ENCODE results near the gene OR14A2. TPM values are rescaled to one million over a fixed set of nuclear protein-coding genes. Genes with fewer than 3 reads are reported as not detected.

OR14A2 gene
- not detected in 2 replicates for total RNA-seq

DNA sequence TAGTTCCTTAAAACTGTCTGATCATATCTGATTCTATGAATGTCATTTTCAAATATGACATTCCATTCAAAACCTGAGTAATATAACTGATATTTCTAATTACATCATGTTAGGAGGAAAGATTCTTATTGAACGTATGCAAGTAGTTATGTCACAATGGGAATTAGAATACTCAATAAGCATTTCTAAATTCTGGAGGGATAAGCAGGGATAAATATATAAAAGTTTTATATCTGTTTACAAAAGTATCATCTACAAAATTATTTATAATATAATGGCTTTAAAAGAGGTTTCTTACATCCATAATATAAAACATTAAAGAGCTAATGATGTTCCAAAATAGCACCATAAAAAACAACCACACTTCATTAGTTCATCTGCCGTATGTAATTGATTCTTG lies at the start of gene OR14A2:
OR14A2 (minus strand) TSS at position 101 of the 400 bp plus-strand sequence.

DNA sequence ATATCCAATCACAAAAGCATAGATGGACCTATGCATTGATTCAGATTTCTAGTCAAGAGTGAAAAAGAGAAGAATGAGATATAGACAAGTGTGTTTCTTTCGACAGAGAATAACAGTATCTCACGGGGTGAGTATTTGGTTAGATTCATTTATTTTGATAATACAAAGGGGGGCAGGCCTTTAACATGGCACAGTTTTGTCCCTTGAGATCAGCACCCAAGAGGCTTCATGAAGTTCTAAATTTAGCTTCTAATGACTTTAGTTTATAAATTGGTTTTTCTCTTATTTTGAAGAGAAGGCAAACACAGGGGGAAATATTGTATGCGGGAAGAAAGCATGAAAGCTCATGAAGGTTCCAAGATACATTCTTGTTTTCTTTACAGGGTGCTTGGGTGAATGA lies 12.5 kb upstream of the OR14A2 start, which contains the start of gene OR1C1:
OR1C1 (minus strand) TSS at position 101 of the 400 bp plus-strand sequence. CDS start 2,150 bp downstream, outside the sequence.

DNA sequence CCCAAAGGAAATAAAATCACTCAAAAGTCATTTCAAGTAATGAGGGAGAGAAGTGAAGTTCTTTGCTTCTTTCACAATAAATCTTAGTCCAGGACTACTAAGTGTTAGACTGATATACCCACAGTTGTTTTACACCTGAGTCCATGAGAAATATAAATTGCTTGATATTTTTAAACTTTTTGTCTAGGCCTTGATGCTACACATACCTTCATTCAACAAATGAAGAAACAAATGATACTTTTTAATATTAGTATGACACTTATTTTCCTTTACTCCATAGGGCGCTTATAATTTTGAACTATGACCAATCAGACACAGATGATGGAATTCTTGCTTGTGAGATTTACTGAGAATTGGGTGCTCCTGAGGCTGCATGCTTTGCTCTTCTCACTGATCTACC lies 9.6 kb downstream of the OR14A2 start, which contains the start of gene OR14K1:
OR14K1 (plus strand) TSS at position 301 of the 400 bp plus-strand sequence; CDS start at position 301, 0 bp downstream.

DNA sequence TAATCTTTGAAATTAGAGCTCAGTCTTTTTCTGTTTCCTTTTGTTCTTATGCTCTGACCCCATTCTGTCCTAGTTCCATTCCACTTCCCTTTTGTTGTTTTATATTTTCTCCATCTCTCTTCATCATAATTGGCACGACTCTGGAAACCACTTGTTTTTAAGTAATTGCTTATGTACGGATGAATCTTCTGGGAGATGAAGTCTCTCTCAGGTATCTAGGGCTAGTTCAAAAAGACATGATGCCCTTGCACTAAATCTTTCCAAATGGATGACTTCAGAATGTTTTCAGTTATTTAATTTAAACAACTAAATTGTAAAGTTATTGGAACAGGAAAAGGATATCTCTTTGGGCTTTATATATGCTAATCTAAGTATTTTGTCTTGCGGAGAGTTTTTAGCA lies 31.4 kb downstream of the OR14A2 start, which contains the start of gene OR6F1:
OR6F1 (minus strand) TSS at position 101 of the 400 bp plus-strand sequence. CDS start 3,891 bp downstream, outside the sequence.

DNA sequence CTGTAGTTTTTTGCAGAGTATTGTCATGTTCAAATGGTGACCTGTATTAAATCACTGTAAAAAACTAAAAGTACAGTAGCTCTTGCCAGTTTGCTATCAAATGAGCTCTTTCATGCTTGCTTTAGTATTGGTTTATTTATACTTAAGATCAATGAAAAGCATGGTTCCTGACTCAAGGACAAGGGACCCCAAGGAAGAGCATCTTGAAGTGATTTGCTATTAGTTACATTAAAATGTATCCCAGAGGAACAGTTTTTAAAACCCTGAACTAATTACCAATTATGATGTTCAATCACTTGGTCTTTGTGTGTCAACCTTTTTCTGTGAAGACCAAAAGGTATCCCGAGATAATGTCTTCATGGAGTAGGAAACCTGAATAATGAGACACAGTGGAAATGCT lies 68.3 kb downstream of the OR14A2 start, which contains the start of gene OR13G1:
OR13G1 (minus strand) TSS at position 101 of the 400 bp plus-strand sequence. CDS start 6,698 bp downstream, outside the sequence.

Other genes with a start within 250 kb of the OR14A2 start
- gene OR2C3, start 211.7 kb downstream of the OR14A2 start, total RNA-seq: under 0.01 TPM in 1 of 2 replicates, not detected in the other
- not detected in 2 replicates for gene GCSAML, start 199.0 kb downstream of the OR14A2 start, total RNA-seq
- not detected in 2 replicates for gene OR2G2, start 159.8 kb downstream of the OR14A2 start, total RNA-seq
- not detected in 2 replicates for gene OR2G3, start 142.6 kb downstream of the OR14A2 start, total RNA-seq
- not detected in 2 replicates for gene OR13G1, start 68.4 kb downstream of the OR14A2 start, total RNA-seq
- not detected in 2 replicates for gene OR6F1, start 31.5 kb downstream of the OR14A2 start, total RNA-seq
- not detected in 2 replicates for gene OR14K1, start 9.5 kb downstream of the OR14A2 start, total RNA-seq
- not detected in 2 replicates for gene OR1C1, start 12.4 kb upstream of the OR14A2 start, total RNA-seq
- not detected in 2 replicates for gene OR14A16, start 76.0 kb upstream of the OR14A2 start, total RNA-seq
- not detected in 2 replicates for gene OR11L1, start 93.8 kb upstream of the OR14A2 start, total RNA-seq
- 0.05 TPM in 1 of 2 replicates, not detected in the other for gene TRIM58, start 109.0 kb upstream of the OR14A2 start, total RNA-seq
- not detected in 2 replicates for gene OR2W3, start 147.4 kb upstream of the OR14A2 start, total RNA-seq
- gene OR2T8, start 172.1 kb upstream of the OR14A2 start, total RNA-seq: not detected in 2 replicates
- not detected in 2 replicates for gene OR2AJ1, start 176.7 kb upstream of the OR14A2 start, total RNA-seq
- not detected in 2 replicates for gene OR2L8, start 200.7 kb upstream of the OR14A2 start, total RNA-seq
- gene OR2AK2, start 217.1 kb upstream of the OR14A2 start, total RNA-seq: not detected in 2 replicates